Measurements from ENCODE around the gene DCTN5.

Gene DCTN5

GRCh38 chr16:23724096-23724784 lies 83.0 kb downstream of the DCTN5 start:
- no peak for DNase-seq (ENCODE audit: low read depth, low spot score)
- H3K27ac ChIP-seq = no peak overlapping the region

- no peak overlapping the region for H3K27ac ChIP-seq
- no peak for DNase-seq (ENCODE audit: low read depth, low spot score)
Observed at GRCh38 chr16:23724785-23725131, 83.5 kb downstream of the DCTN5 start.

- DNase-seq (ENCODE audit: low read depth, low spot score) = no peak
- no peak overlapping the region for H3K27ac ChIP-seq
Observed at GRCh38 chr16:23726710-23727109, 85.4 kb downstream of the DCTN5 start.
